ENCODE measurements around the gene TEX29.

GRCh38 chr13:111382877-111383276 is 62.4 kb downstream of the TEX29 start:
- TF ChIP-seq, protein P1, sequence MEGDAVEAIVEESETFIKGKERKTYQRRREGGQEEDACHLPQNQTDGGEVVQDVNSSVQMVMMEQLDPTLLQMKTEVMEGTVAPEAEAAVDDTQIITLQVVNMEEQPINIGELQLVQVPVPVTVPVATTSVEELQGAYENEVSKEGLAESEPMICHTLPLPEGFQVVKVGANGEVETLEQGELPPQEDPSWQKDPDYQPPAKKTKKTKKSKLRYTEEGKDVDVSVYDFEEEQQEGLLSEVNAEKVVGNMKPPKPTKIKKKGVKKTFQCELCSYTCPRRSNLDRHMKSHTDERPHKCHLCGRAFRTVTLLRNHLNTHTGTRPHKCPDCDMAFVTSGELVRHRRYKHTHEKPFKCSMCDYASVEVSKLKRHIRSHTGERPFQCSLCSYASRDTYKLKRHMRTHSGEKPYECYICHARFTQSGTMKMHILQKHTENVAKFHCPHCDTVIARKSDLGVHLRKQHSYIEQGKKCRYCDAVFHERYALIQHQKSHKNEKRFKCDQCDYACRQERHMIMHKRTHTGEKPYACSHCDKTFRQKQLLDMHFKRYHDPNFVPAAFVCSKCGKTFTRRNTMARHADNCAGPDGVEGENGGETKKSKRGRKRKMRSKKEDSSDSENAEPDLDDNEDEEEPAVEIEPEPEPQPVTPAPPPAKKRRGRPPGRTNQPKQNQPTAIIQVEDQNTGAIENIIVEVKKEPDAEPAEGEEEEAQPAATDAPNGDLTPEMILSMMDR (IDR thresholded peaks at IDR 0.05), result no peak
- no peak for TF ChIP-seq POLR2A (IDR thresholded peaks at IDR 0.05)
